Measurements from ENCODE around the gene ABLIM2.

- TF ChIP-seq CTCF (IDR thresholded peaks at IDR 0.05) (no peak), POLR2A (IDR thresholded peaks at IDR 0.05) (no peak)
Observed at GRCh38 chr4:7941111-7941964, 217.3 kb downstream of the ABLIM2 start.
